ENCODE results near the gene CSF1. TPM values are rescaled to one million over a fixed set of nuclear protein-coding genes. Genes with fewer than 3 reads are reported as not detected.
A peak's percentile ranks its signal among the peaks of the same experiment; 100 is the strongest.

The CSF1 gene
- total RNA-seq, 2 experiments from 2014 or later = 135 to 140 TPM

DNA sequence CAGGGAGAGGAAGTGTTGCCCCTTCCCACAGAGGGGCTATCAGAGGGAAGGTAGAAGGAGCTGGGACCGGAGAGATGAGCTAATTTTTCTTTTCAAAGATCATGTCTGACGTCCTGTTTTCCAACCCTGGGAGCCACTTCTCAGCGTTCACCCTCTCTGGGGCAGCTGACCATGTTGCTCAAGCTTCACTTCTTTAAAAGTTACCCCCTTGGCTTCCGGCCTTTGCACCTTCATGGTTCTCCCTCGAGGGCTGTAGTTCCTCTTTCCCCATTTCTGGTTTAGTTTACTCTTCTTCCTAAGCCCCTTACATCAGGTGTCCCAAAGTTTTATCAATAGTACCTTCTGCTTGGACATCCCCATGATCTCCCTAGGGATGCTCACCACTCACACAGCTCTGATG is 23.8 kb upstream of the CSF1 start:
- H3K27me3 Mint-ChIP-seq = no peaks in the 10 kb centered on the region
- intact Hi-C loops (cut with micrococcal nuclease) = no loop called here
- no peaks in the 10 kb centered on the region for H3K9me3 Mint-ChIP-seq

GRCh38 chr1:109887271-109887670 is 23.4 kb upstream of the CSF1 start:
- Mint-ChIP-seq H3K27ac (no peak overlapping the region), H3K9me3 (no peaks in the 10 kb centered on the region), H3K27me3 (no peaks in the 10 kb centered on the region), H3K4me3 (no peak overlapping the region), H3K4me1 (ENCODE audit: low read depth) (peaks cover 38% of the 10 kb centered on the region), H3K36me3 (no peaks in the 10 kb centered on the region)
- ChIA-PET POLR2A (no interaction called here), CTCF (no interaction called here)
- intact Hi-C loops (cut with micrococcal nuclease) = no loop called here
- DNase-seq = no peak

More for the DNA sequence above, 23.8 kb upstream of the CSF1 start:
- Mint-ChIP-seq H3K4me3 (no peak overlapping the region), H3K4me1 (ENCODE audit: low read depth) (peaks cover 33% of the 10 kb centered on the region), H3K36me3 (no peaks in the 10 kb centered on the region), H3K27ac (no peak overlapping the region)
- no peak for DNase-seq
- ChIA-PET POLR2A (no interaction called here), CTCF (no interaction called here)

DNA sequence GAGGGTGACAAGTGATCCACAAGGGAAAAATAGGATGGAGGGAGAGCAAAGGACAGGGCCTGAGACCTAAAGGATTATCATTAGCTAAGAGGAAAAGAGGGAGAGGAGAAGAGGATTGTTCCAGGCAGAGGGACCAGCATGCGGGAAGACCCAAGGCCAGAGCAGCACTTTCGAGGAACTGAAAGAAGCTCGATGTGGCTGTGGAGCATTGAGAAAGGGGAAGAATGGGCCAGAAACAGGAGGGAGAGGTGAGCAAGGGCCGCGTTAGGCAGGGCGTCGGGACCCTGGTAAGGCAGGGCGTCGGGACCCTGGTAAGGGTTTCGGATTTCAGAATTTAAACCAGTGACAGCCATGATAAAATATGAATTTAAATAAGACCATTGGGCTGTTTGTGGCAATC is 22.8 kb upstream of the CSF1 start:
- intact Hi-C loops (cut with micrococcal nuclease) = no loop called here
- Mint-ChIP-seq H3K4me1 (ENCODE audit: low read depth) (peaks cover 40% of the 10 kb centered on the region), H3K9me3 (no peaks in the 10 kb centered on the region), H3K36me3 (no peaks in the 10 kb centered on the region), H3K27ac (no peak overlapping the region), H3K27me3 (no peaks in the 10 kb centered on the region), H3K4me3 (no peak overlapping the region)
- DNase-seq = no peak
- ChIA-PET POLR2A (no interaction called here), CTCF (no interaction called here)

GRCh38 chr1:109889094-109889493 is 21.6 kb upstream of the CSF1 start:
- H3K27ac Mint-ChIP-seq = no peak overlapping the region
- CTCF ChIA-PET = interaction anchor here (0.6 to 0.7 kb wide), 2 partner anchors 103 to 347 kb away, joined by 3 read pairs; no protein-coding TSS in a partner anchor

GRCh38 chr1:109890115-109890953 is 20.3 kb upstream of the CSF1 start:
- intact Hi-C loops (cut with micrococcal nuclease) = loop anchor here (1.0 to 5.0 kb wide), 5 partner anchors 16 to 347 kb away; partner anchors contain the start of gene CSF1
- POLR2A ChIA-PET = interaction anchor here (0.6 to 2.0 kb wide), 9 partner anchors 16 to 99 kb away, joined by 3 to 10 read pairs (median 4); partner anchors contain the start of gene AHCYL1
- DNase-seq = peak; percentile 87

More at GRCh38 chr1:109889094-109889493, 21.6 kb upstream of the CSF1 start:
- Mint-ChIP-seq H3K4me1 (ENCODE audit: low read depth) (peaks cover 40% of the 10 kb centered on the region), H3K27me3 (no peaks in the 10 kb centered on the region), H3K9me3 (no peaks in the 10 kb centered on the region), H3K36me3 (no peaks in the 10 kb centered on the region), H3K4me3 (no peak overlapping the region)
- no peak for DNase-seq
- POLR2A ChIA-PET = interaction anchor here (1.8 to 2.0 kb wide), 2 partner anchors 19 to 87 kb away, joined by 6 to 10 read pairs; no protein-coding TSS in a partner anchor
- intact Hi-C loops (cut with micrococcal nuclease) = no loop called here

DNA sequence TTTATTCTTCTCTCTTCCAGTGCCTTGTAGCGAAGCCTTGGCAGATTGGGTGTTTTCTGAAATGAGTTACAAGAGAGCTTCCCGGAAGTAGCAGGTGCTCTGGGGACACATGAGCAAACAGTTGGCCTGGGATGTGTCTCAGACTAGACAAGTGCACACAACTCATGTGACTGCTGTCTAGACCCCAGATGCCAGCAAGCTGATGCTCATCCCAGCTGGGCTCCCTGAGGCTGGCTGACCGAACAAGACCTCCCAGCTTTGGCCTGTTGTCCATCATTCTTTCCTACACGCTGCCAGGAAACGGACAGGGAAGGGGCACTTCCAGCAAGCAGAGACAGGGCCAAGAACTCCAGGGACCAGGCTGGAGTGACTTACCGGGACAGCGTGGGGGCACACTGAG is 18.7 kb upstream of the CSF1 start:
- Mint-ChIP-seq H3K27ac (no peak overlapping the region), H3K27me3 (peaks cover 1% of the 10 kb centered on the region), H3K4me3 (no peak overlapping the region), H3K36me3 (no peaks in the 10 kb centered on the region), H3K4me1 (ENCODE audit: low read depth) (peaks cover 35% of the 10 kb centered on the region), H3K9me3 (no peaks in the 10 kb centered on the region)
- DNase-seq = no peak
- CTCF ChIA-PET = interaction anchor here (0.8 to 1.3 kb wide), 5 partner anchors 10 to 115 kb away, joined by 3 to 4 read pairs (median 3); partner anchors contain the start of gene AHCYL1
- POLR2A ChIA-PET = interaction anchor here (0.8 to 1.1 kb wide), 3 partner anchors 12 to 92 kb away, joined by 3 to 4 read pairs (median 3); partner anchors contain the start of gene AHCYL1
- intact Hi-C loops (cut with micrococcal nuclease) = loop anchor here (5.0 kb wide), 1 partner anchor 345 kb away; no protein-coding TSS in a partner anchor

More at GRCh38 chr1:109890115-109890953, 20.3 kb upstream of the CSF1 start:
- Mint-ChIP-seq H3K27me3 (no peaks in the 10 kb centered on the region), H3K36me3 (no peaks in the 10 kb centered on the region), H3K27ac (peak overlapping the region; percentile 85), H3K9me3 (no peaks in the 10 kb centered on the region), H3K4me1 (ENCODE audit: low read depth) (peaks cover 35% of the 10 kb centered on the region), H3K4me3 (peak overlapping the region; percentile 1)
- CTCF ChIA-PET = interaction anchor here (0.9 to 1.2 kb wide), 3 partner anchors 21 to 99 kb away, joined by 3 to 6 read pairs (median 4); partner anchors contain the start of gene AHCYL1

DNA sequence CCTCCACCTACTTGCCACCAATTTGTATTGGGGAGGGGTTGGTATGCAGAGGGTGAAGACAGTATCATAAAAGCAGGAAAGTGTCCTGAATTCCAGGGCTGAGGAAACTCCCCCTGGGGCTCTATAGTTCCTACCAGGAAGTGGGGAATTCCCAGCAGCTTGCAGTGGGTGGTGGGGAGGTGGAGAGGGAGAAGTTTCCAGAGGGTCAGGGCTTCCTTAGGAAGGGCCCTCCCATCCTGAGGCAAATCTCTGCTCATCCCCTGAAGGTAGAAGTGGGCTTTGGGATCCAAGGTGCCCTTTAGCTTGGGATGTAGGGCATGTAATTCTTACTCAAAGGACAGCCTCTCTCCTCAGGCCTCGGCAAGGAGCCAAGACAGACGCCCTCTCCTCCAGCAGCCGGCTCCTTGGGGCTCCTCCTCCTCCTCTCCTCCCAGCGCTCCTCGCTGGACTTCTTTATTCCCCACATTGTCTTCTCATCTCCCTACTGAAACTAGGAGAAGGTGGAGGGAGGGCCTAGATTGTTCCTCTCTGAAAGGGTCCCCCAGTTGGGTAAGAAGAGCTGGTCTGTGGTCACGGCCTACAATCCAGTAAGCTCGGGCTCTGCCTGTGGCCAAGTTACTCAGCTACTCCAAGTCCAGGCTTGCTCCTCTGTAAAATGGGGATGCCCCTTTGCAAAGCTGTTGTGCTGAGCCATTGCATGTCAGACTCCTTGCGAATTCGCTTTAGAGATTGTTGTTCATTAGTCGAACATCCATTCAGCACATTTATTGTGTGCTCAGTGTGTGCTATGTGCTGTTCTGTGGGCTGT is 17.9 kb upstream of the CSF1 start:
- Mint-ChIP-seq H3K27ac (no peak overlapping the region), H3K9me3 (no peaks in the 10 kb centered on the region), H3K36me3 (no peaks in the 10 kb centered on the region), H3K4me3 (no peak overlapping the region), H3K27me3 (peaks cover 2% of the 10 kb centered on the region), H3K4me1 (ENCODE audit: low read depth) (peaks cover 35% of the 10 kb centered on the region)
- intact Hi-C loops (cut with micrococcal nuclease) = loop anchor here (5.0 kb wide), 1 partner anchor 345 kb away; no protein-coding TSS in a partner anchor
- no peak for DNase-seq
- CTCF ChIA-PET = interaction anchor here (1.1 to 1.2 kb wide), 2 partner anchors 31 to 91 kb away, joined by 3 read pairs; no protein-coding TSS in a partner anchor
- POLR2A ChIA-PET = interaction anchor here (0.9 to 1.1 kb wide), 4 partner anchors 11 to 14 kb away, joined by 3 to 4 read pairs (median 3); no protein-coding TSS in a partner anchor

DNA sequence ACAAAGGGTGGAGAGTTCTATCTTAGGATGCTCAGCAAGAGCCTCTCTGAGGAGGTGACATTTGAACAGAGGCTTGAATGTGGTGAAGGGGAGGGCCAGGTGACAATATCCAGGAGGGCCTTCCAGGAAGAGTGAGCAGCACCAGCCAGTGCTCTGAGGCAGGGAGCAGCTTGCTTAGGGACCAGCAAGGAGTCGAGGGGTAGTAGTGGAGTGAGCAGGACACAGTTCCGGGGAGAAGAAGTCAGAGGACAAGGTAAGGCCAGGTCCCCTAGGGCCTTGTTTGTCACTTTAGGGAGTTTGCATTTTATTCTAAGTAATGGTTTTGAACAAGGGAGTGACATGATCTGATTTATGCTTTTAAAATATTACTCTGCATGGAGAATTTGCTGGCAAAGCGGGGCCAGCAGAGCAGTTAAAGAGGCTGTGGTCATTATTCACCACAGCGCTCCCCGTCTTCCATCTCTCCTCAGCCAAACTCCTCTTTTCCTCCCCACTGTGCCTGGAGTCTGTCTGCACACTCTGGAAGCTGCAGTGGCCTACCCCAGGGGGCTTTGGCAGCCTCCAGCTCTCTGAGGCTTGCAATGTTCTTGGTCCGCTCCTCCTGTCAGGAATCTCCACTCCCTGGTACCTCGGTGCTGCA is 17.0 kb upstream of the CSF1 start:
- H3K4me3 Mint-ChIP-seq = no peak overlapping the region
- ChIA-PET POLR2A (interaction anchor here (1.0 kb wide), 1 partner anchor 13 kb away, joined by 3 read pairs; no protein-coding TSS in a partner anchor), CTCF (interaction anchor here (1.1 kb wide), 1 partner anchor 30 kb away, joined by 3 read pairs; no protein-coding TSS in a partner anchor)
- no peak overlapping the region for H3K27ac Mint-ChIP-seq
- intact Hi-C loops (cut with micrococcal nuclease) = loop anchor here (5.0 kb wide), 1 partner anchor 344 kb away; no protein-coding TSS in a partner anchor
- H3K27me3 Mint-ChIP-seq = peaks cover 2% of the 10 kb centered on the region
- DNase-seq = no peak
- H3K4me1 Mint-ChIP-seq (ENCODE audit: low read depth) = peaks cover 34% of the 10 kb centered on the region
- H3K9me3 Mint-ChIP-seq = no peaks in the 10 kb centered on the region
- H3K36me3 Mint-ChIP-seq = no peaks in the 10 kb centered on the region

- Mint-ChIP-seq H3K4me3 (no peak overlapping the region), H3K4me1 (ENCODE audit: low read depth) (peaks cover 23% of the 10 kb centered on the region), H3K36me3 (no peaks in the 10 kb centered on the region), H3K27ac (no peak overlapping the region), H3K27me3 (peaks cover 2% of the 10 kb centered on the region), H3K9me3 (no peaks in the 10 kb centered on the region)
- intact Hi-C loops (cut with micrococcal nuclease) = loop anchor here (1.0 to 5.0 kb wide), 2 partner anchors 11 to 342 kb away; no protein-coding TSS in a partner anchor
- ChIA-PET CTCF (interaction anchor here (1.0 kb wide), 1 partner anchor 104 kb away, joined by 4 read pairs; no protein-coding TSS in a partner anchor), POLR2A (interaction anchor here (1.3 to 1.6 kb wide), 2 partner anchors 9 to 16 kb away, joined by 4 to 5 read pairs; no protein-coding TSS in a partner anchor)
- peak; percentile 41 for DNase-seq
Observed at GRCh38 chr1:109894823-109895719, 15.6 kb upstream of the CSF1 start.

- intact Hi-C loops (cut with micrococcal nuclease) = loop anchor here (1.0 kb wide), 1 partner anchor 10 kb away; no protein-coding TSS in a partner anchor
- peak; percentile 60 for DNase-seq
- no peaks in the 10 kb centered on the region for H3K36me3 Mint-ChIP-seq
- no peaks in the 10 kb centered on the region for H3K9me3 Mint-ChIP-seq
- peak overlapping the region; percentile 28 for H3K27ac Mint-ChIP-seq
- H3K27me3 Mint-ChIP-seq = peaks cover 2% of the 10 kb centered on the region
- CTCF ChIA-PET = interaction anchor here (1.0 kb wide), 1 partner anchor 88 kb away, joined by 4 read pairs; the partner anchor contains the start of gene AHCYL1
- H3K4me3 Mint-ChIP-seq = no peak overlapping the region
- POLR2A ChIA-PET = interaction anchor here (1.3 to 1.6 kb wide), 2 partner anchors 8 to 16 kb away, joined by 4 to 5 read pairs; no protein-coding TSS in a partner anchor
- peaks cover 15% of the 10 kb centered on the region for H3K4me1 Mint-ChIP-seq (ENCODE audit: low read depth)
Observed at GRCh38 chr1:109895720-109896504, 14.7 kb upstream of the CSF1 start.

Measured in activated CD4-positive, alpha-beta memory T cell treated with anti-CD3 and anti-CD28 coated beads for 36 hours (primary cell).